GM18498 (cell line): Measurements from ENCODE around the gene SEPTIN2.
"Not testable (repeated sequence)": the region's sequence is repeated elsewhere in the genome, so short reads cannot be mapped to it uniquely, and the experiment has no call there.

Experiments
- ATAC-seq: cut with Tn5 transposase; IDR thresholded peaks from one replicate; pipeline ENCODE4 v1.9.1; 2021; ENCODE audit warnings: mild to moderate bottlenecking, moderate library complexity; ENCODE audit not compliant: unreplicated experiment

The SEPTIN2 gene

GRCh38 chr2:241379481-241380480 lies 64.1 kb downstream of the SEPTIN2 start:
- ATAC-seq, result no peak

GRCh38 chr2:241381872-241382271 lies 66.1 kb downstream of the SEPTIN2 start:
- no peak for ATAC-seq

GRCh38 chr2:241385450-241385849 lies 69.7 kb downstream of the SEPTIN2 start:
- ATAC-seq, result not testable (repeated sequence)

- ATAC-seq, result no peak
Observed at GRCh38 chr2:241386519-241386918, 70.8 kb downstream of the SEPTIN2 start.

- no peak for ATAC-seq
Observed at GRCh38 chr2:241389697-241390096, 74.0 kb downstream of the SEPTIN2 start.

- peak; percentile 48 for ATAC-seq
Observed at GRCh38 chr2:241390301-241391206, 74.8 kb downstream of the SEPTIN2 start.

- no peak for ATAC-seq
Observed at GRCh38 chr2:241391892-241392665, 76.4 kb downstream of the SEPTIN2 start.

- not testable (repeated sequence) for ATAC-seq
Observed at GRCh38 chr2:241392753-241393152, 77.0 kb downstream of the SEPTIN2 start.

- ATAC-seq, result no peak
Observed at GRCh38 chr2:241393524-241394196, 77.9 kb downstream of the SEPTIN2 start.

GRCh38 chr2:241396809-241397208 lies 81.1 kb downstream of the SEPTIN2 start:
- ATAC-seq, result not testable (repeated sequence)

- ATAC-seq, result no peak
Observed at GRCh38 chr2:241399941-241400922, 84.5 kb downstream of the SEPTIN2 start.
